Measurements from ENCODE around the gene CEACAM7.

The CEACAM7 gene

DNA sequence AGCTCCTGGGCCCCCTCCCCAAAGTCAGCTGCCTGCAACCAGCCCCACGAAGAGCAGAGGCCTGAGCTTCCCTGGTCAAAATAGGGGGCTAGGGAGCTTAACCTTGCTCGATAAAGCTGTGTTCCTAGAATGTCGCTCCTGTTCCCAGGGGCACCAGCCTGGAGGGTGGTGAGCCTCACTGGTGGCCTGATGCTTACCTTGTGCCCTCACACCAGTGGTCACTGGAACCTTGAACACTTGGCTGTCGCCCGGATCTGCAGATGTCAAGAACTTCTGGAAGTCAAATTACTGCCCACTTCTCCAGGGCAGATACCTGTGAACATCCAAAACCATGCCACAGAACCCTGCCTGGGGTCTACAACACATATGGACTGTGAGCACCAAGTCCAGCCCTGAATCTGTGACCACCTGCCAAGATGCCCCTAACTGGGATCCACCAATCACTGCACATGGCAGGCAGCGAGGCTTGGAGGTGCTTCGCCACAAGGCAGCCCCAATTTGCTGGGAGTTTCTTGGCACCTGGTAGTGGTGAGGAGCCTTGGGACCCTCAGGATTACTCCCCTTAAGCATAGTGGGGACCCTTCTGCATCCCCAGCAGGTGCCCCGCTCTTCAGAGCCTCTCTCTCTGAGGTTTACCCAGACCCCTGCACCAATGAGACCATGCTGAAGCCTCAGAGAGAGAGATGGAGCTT is 15.7 kb upstream of the CEACAM7 start:
- no peak overlapping the region for H2BK12ac ChIP-seq (ENCODE audit: low read length)
- H2BK5ac ChIP-seq (ENCODE audit: low read depth, low read length, poor library complexity) = no peak overlapping the region
- H2AK5ac ChIP-seq (ENCODE audit: low read length) = no peak overlapping the region
- H3K9me3 ChIP-seq (ENCODE audit: insufficient read depth, low read depth, low read length) = peaks cover 63% of the 10 kb centered on the region
- no peak overlapping the region for H2BK120ac ChIP-seq (ENCODE audit: insufficient read depth, low read length, poor library complexity)
- H3K4me3 ChIP-seq (ENCODE audit: low read depth, low read length) = peak overlapping the region; percentile 23
- no peak overlapping the region for H4K91ac ChIP-seq (ENCODE audit: low read depth, low read length)
- H3K23ac ChIP-seq (ENCODE audit: low read length) = no peak overlapping the region
- no peak overlapping the region for H3K4me2 ChIP-seq (ENCODE audit: low read length)
- H3K14ac ChIP-seq (ENCODE audit: low read length) = no peak overlapping the region
- no peak overlapping the region for H4K12ac ChIP-seq (ENCODE audit: low read depth, low read length)
- no peak for DNase-seq
- H3K79me2 ChIP-seq (ENCODE audit: control insufficient read depth, insufficient read depth, low read length, poor library complexity) = no peaks in the 10 kb centered on the region
- H4K8ac ChIP-seq (ENCODE audit: low read depth, low read length) = no peak overlapping the region
- WGBS (ENCODE audit: extremely low coverage, insufficient coverage, insufficient read length) = no CpG with 5 or more reads among the region's 8 CpGs
- H3K9ac ChIP-seq (ENCODE audit: low read length) = no peak overlapping the region
- H3K27me3 ChIP-seq (ENCODE audit: insufficient read depth, low read length) = no peaks in the 10 kb centered on the region
- H3K27ac ChIP-seq (ENCODE audit: low read depth, low read length) = no peak overlapping the region
- H3K4me1 ChIP-seq (ENCODE audit: control insufficient read depth in 1 of 2, insufficient read depth in 2 of 2, low read length in 2 of 2) = no peaks in the 10 kb centered on the region
- no peaks in the 10 kb centered on the region for H3K79me1 ChIP-seq (ENCODE audit: low read length)
- H3K18ac ChIP-seq (ENCODE audit: low read length) = no peak overlapping the region
- H3K4ac ChIP-seq (ENCODE audit: low read depth, low read length) = no peak overlapping the region
- no peak overlapping the region for H2AFZ ChIP-seq (ENCODE audit: insufficient read depth, low read length, poor library complexity)
- H3K36me3 ChIP-seq (ENCODE audit: control insufficient read depth in 1 of 2, insufficient read depth in 2 of 2, low read length in 2 of 2) = no peaks in the 10 kb centered on the region

DNA sequence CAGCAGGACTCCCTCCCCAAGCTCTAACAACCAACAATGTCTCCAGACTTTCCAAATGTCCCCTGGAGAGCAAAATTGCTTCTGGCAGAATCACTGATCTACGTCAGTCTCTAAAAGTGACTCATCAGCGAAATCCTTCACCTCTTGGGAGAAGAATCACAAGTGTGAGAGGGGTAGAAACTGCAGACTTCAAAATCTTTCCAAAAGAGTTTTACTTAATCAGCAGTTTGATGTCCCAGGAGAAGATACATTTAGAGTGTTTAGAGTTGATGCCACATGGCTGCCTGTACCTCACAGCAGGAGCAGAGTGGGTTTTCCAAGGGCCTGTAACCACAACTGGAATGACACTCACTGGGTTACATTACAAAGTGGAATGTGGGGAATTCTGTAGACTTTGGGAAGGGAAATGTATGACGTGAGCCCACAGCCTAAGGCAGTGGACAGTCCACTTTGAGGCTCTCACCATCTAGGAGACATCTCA is 14.1 kb upstream of the CEACAM7 start:
- Histone ChIP-seq H3K36me3 (ENCODE audit: control insufficient read depth in 1 of 2, insufficient read depth in 2 of 2, low read length in 2 of 2) (no peaks in the 10 kb centered on the region), H3K79me2 (ENCODE audit: control insufficient read depth, insufficient read depth, low read length, poor library complexity) (no peaks in the 10 kb centered on the region), H4K8ac (ENCODE audit: low read depth, low read length) (no peak overlapping the region), H2AK5ac (ENCODE audit: low read length) (no peak overlapping the region), H3K4me2 (ENCODE audit: low read length) (no peak overlapping the region), H3K18ac (ENCODE audit: low read length) (no peak overlapping the region), H3K9ac (ENCODE audit: low read length) (no peak overlapping the region), H2AFZ (ENCODE audit: insufficient read depth, low read length, poor library complexity) (no peak overlapping the region), H3K79me1 (ENCODE audit: low read length) (no peaks in the 10 kb centered on the region), H3K4ac (ENCODE audit: low read depth, low read length) (no peak overlapping the region), H2BK5ac (ENCODE audit: low read depth, low read length, poor library complexity) (no peak overlapping the region), H4K91ac (ENCODE audit: low read depth, low read length) (no peak overlapping the region), H2BK120ac (ENCODE audit: insufficient read depth, low read length, poor library complexity) (no peak overlapping the region), H2BK12ac (ENCODE audit: low read length) (no peak overlapping the region), H3K27ac (ENCODE audit: low read depth, low read length) (no peak overlapping the region), H3K9me3 (ENCODE audit: insufficient read depth, low read depth, low read length) (peaks cover 56% of the 10 kb centered on the region), H3K14ac (ENCODE audit: low read length) (no peak overlapping the region), H3K23ac (ENCODE audit: low read length) (no peak overlapping the region), H3K27me3 (ENCODE audit: insufficient read depth, low read length) (no peaks in the 10 kb centered on the region), H4K12ac (ENCODE audit: low read depth, low read length) (no peak overlapping the region), H3K4me1 (ENCODE audit: control insufficient read depth in 1 of 2, insufficient read depth in 2 of 2, low read length in 2 of 2) (no peaks in the 10 kb centered on the region), H3K4me3 (ENCODE audit: low read depth, low read length) (no peak overlapping the region)
- DNase-seq = peak; percentile 37 to 80
- no CpG with 5 or more reads among the region's 3 CpGs for WGBS (ENCODE audit: extremely low coverage, insufficient coverage, insufficient read length)

- WGBS (ENCODE audit: extremely low coverage, insufficient coverage, insufficient read length) = no CpG with 5 or more reads among the region's 10 CpGs
- Histone ChIP-seq H3K23ac (ENCODE audit: low read length) (no peak overlapping the region), H4K12ac (ENCODE audit: low read depth, low read length) (no peak overlapping the region), H2AFZ (ENCODE audit: insufficient read depth, low read length, poor library complexity) (no peak overlapping the region), H3K4me3 (ENCODE audit: low read depth, low read length) (no peak overlapping the region), H3K79me1 (ENCODE audit: low read length) (no peaks in the 10 kb centered on the region), H3K4me2 (ENCODE audit: low read length) (no peak overlapping the region), H3K9ac (ENCODE audit: low read length) (no peak overlapping the region), H3K9me3 (ENCODE audit: insufficient read depth, low read depth, low read length) (peaks cover 57% of the 10 kb centered on the region), H2BK5ac (ENCODE audit: low read depth, low read length, poor library complexity) (no peak overlapping the region), H3K36me3 (ENCODE audit: control insufficient read depth in 1 of 2, insufficient read depth in 2 of 2, low read length in 2 of 2) (no peaks in the 10 kb centered on the region), H3K79me2 (ENCODE audit: control insufficient read depth, insufficient read depth, low read length, poor library complexity) (no peaks in the 10 kb centered on the region), H3K27ac (ENCODE audit: low read depth, low read length) (no peak overlapping the region), H2AK5ac (ENCODE audit: low read length) (no peak overlapping the region), H4K91ac (ENCODE audit: low read depth, low read length) (no peak overlapping the region), H4K8ac (ENCODE audit: low read depth, low read length) (no peak overlapping the region), H3K14ac (ENCODE audit: low read length) (no peak overlapping the region), H2BK12ac (ENCODE audit: low read length) (no peak overlapping the region), H3K27me3 (ENCODE audit: insufficient read depth, low read length) (no peaks in the 10 kb centered on the region), H2BK120ac (ENCODE audit: insufficient read depth, low read length, poor library complexity) (no peak overlapping the region), H3K4ac (ENCODE audit: low read depth, low read length) (no peak overlapping the region), H3K4me1 (ENCODE audit: control insufficient read depth in 1 of 2, insufficient read depth in 2 of 2, low read length in 2 of 2) (no peaks in the 10 kb centered on the region), H3K18ac (ENCODE audit: low read length) (no peak overlapping the region)
- no peak for DNase-seq
Measured at GRCh38 chr19:41701401-41702075, 13.5 kb upstream of the CEACAM7 start.

DNA sequence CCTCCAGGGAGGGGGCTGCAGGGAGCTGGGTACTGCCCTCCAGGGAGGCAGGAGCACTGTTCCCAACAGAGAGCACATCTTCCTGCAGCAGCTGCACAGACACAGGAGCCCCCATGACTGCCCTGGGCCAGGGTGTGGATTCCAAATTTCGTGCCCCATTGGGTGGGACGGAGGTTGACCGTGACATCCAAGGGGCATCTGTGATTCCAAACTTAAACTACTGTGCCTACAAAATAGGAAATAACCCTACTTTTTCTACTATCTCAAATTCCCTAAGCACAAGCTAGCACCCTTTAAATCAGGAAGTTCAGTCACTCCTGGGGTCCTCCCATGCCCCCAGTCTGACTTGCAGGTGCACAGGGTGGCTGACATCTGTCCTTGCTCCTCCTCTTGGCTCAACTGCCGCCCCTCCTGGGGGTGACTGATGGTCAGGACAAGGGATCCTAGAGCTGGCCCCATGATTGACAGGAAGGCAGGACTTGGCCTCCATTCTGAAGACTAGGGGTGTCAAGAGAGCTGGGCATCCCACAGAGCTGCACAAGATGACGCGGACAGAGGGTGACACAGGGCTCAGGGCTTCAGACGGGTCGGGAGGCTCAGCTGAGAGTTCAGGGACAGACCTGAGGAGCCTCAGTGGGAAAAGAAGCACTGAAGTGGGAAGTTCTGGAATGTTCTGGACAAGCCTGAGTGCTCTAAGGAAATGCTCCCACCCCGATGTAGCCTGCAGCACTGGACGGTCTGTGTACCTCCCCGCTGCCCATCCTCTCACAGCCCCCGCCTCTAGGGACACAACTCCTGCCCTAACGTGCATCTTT is 12.5 kb upstream of the CEACAM7 start:
- no peaks in the 10 kb centered on the region for H3K79me2 ChIP-seq (ENCODE audit: control insufficient read depth, insufficient read depth, low read length, poor library complexity)
- H3K23ac ChIP-seq (ENCODE audit: low read length) = no peak overlapping the region
- no peak overlapping the region for H3K27ac ChIP-seq (ENCODE audit: low read depth, low read length)
- no peak overlapping the region for H3K4ac ChIP-seq (ENCODE audit: low read depth, low read length)
- no peak overlapping the region for H2AFZ ChIP-seq (ENCODE audit: insufficient read depth, low read length, poor library complexity)
- peaks cover 63% of the 10 kb centered on the region for H3K9me3 ChIP-seq (ENCODE audit: insufficient read depth, low read depth, low read length)
- no peak overlapping the region for H4K8ac ChIP-seq (ENCODE audit: low read depth, low read length)
- no peak overlapping the region for H2AK5ac ChIP-seq (ENCODE audit: low read length)
- H3K27me3 ChIP-seq (ENCODE audit: insufficient read depth, low read length) = no peaks in the 10 kb centered on the region
- H3K4me2 ChIP-seq (ENCODE audit: low read length) = no peak overlapping the region
- no peak overlapping the region for H3K14ac ChIP-seq (ENCODE audit: low read length)
- no peaks in the 10 kb centered on the region for H3K36me3 ChIP-seq (ENCODE audit: control insufficient read depth in 1 of 2, insufficient read depth in 2 of 2, low read length in 2 of 2)
- no peak overlapping the region for H2BK120ac ChIP-seq (ENCODE audit: insufficient read depth, low read length, poor library complexity)
- H3K18ac ChIP-seq (ENCODE audit: low read length) = no peak overlapping the region
- no peaks in the 10 kb centered on the region for H3K79me1 ChIP-seq (ENCODE audit: low read length)
- no peak overlapping the region for H4K91ac ChIP-seq (ENCODE audit: low read depth, low read length)
- H4K12ac ChIP-seq (ENCODE audit: low read depth, low read length) = no peak overlapping the region
- no peaks in the 10 kb centered on the region for H3K4me1 ChIP-seq (ENCODE audit: control insufficient read depth in 1 of 2, insufficient read depth in 2 of 2, low read length in 2 of 2)
- WGBS (ENCODE audit: extremely low coverage, insufficient coverage, insufficient read length) = no CpG with 5 or more reads among the region's 13 CpGs
- no peak overlapping the region for H2BK5ac ChIP-seq (ENCODE audit: low read depth, low read length, poor library complexity)
- no peak overlapping the region for H3K4me3 ChIP-seq (ENCODE audit: low read depth, low read length)
- H2BK12ac ChIP-seq (ENCODE audit: low read length) = no peak overlapping the region
- DNase-seq = no peak
- H3K9ac ChIP-seq (ENCODE audit: low read length) = no peak overlapping the region
